SK-N-SH (cell line): ENCODE results near the gene PHACTR2. TPM values are rescaled to one million over a fixed set of nuclear protein-coding genes. Genes with fewer than 3 reads are reported as not detected.

Experiments
- CTCF ChIA-PET: fragments of 300-600, 350-600 bp; formaldehyde crosslinking; extraction: SDS; loops from one replicate; lab custom pipeline; 2021; lab: Yijun Ruan, JAX
- POLR2A ChIA-PET: fragments of 350-600 bp; sonication (Branson Sonifier 250); formaldehyde crosslinking; extraction: SDS; loops from one replicate; lab custom pipeline; 2020; ENCODE audit warnings: antibody characterized with exemption, inconsistent platforms; lab: Yijun Ruan, JAX
- DNase-seq: peaks from one replicate; pipeline ENCODE4 v3.0.0; 2012
- H2AFZ ChIP-seq: fragments of 200-600 bp; sonication (generic); 2 replicates; pipeline ENCODE4 v1.8.1; 2016; ENCODE audit warnings: antibody characterized with exemption, mild to moderate bottlenecking, low read depth
- H3F3A ChIP-seq: fragments of 200-600 bp; sonication (generic); replicated peaks from 2 replicates; pipeline ENCODE3; 2016; ENCODE audit warnings: antibody characterized with exemption, mild to moderate bottlenecking; ENCODE audit not compliant: insufficient read depth
- H3K27ac ChIP-seq, 2 experiments: fragments of 200-500 bp in 1 of 2; fragments of 200-600 bp in 1 of 2; sonication (Bioruptor generic) in 1 of 2; sonication (generic), shearing (Covaris generic) in 1 of 2; 2 replicates each; pipeline versions ENCODE4 v1.5.1 to v1.6.1; 2014 to 2016; ENCODE audit warnings: low read depth in 2 of 2, inconsistent platforms in 1 of 2, low read length in 1 of 2, mild to moderate bottlenecking in 1 of 2, mixed read lengths in 1 of 2
- H3K27me3 ChIP-seq: fragments of 200-600 bp; sonication (generic), shearing (Covaris generic); 2 replicates; pipeline ENCODE4 v1.6.1; 2016; ENCODE audit warnings: mixed run types; ENCODE audit not compliant: insufficient read depth
- H3K36me3 ChIP-seq, 2 experiments: fragments of 200-500 bp in 1 of 2; fragments of 200-600 bp in 1 of 2; sonication (Bioruptor generic) in 1 of 2; sonication (generic) in 1 of 2; replicated peaks in 1 of 2; 2 replicates each; pipeline versions ENCODE3 to v1.5.1; 2014 to 2016; ENCODE audit warnings: low read length in 1 of 2, mild to moderate bottlenecking in 1 of 2; ENCODE audit not compliant: insufficient read depth in 2 of 2, control insufficient read depth in 1 of 2
- H3K4me1 ChIP-seq, 2 experiments: fragments of 200-500 bp in 1 of 2; fragments of 200-600 bp in 1 of 2; sonication (Bioruptor generic) in 1 of 2; sonication (generic), shearing (Covaris generic) in 1 of 2; 2 replicates each; pipeline versions ENCODE4 v1.5.1 to v1.6.1; 2014 to 2016; ENCODE audit warnings: low read depth in 1 of 2, low read length in 1 of 2, mixed run types in 1 of 2; ENCODE audit not compliant: insufficient read depth in 2 of 2, control insufficient read depth in 1 of 2
- H3K4me2 ChIP-seq: fragments of 200-600 bp; sonication (generic), shearing (Covaris generic); 2 replicates; pipeline ENCODE4 v1.6.1; 2017; ENCODE audit warnings: mixed run types
- H3K4me3 ChIP-seq, 2 experiments: fragments of 200-500 bp in 1 of 2; fragments of 200-600 bp in 1 of 2; sonication (Bioruptor generic) in 1 of 2; sonication (generic), shearing (Covaris generic) in 1 of 2; 2 replicates each; pipeline versions ENCODE4 v1.5.1 to v1.8.1; 2014 to 2016; ENCODE audit warnings: low read depth in 2 of 2, inconsistent platforms in 1 of 2, low read length in 1 of 2, mild to moderate bottlenecking in 1 of 2, mixed read lengths in 1 of 2, moderate library complexity in 1 of 2
- H3K79me2 ChIP-seq: fragments of 200-600 bp; sonication (generic); 2 replicates; pipeline ENCODE4 v1.8.1; 2017; ENCODE audit warnings: mild to moderate bottlenecking; ENCODE audit not compliant: insufficient read depth
- H3K9ac ChIP-seq: fragments of 200-600 bp; sonication (generic); 2 replicates; pipeline ENCODE4 v1.6.1; 2017; ENCODE audit warnings: mixed run types
- H3K9me2 ChIP-seq: fragments of 200-600 bp; sonication (generic); 2 replicates; pipeline ENCODE4 v1.6.1; 2017; ENCODE audit warnings: mixed run types
- H3K9me3 ChIP-seq: fragments of 200-600 bp; sonication (generic); 2 replicates; pipeline ENCODE4 v1.6.1; 2017; ENCODE audit warnings: mixed run types, mild to moderate bottlenecking, moderate library complexity
- H4K20me1 ChIP-seq: fragments of 200-600 bp; sonication (generic); 2 replicates; pipeline ENCODE4 v1.6.1; 2017; ENCODE audit warnings: mild to moderate bottlenecking, mixed run types; ENCODE audit not compliant: insufficient read depth
- ELF1 ChIP-seq: IDR thresholded peaks from 2 replicates; pipeline ENCODE4 v1.4.0; 2012
- FOSL2 ChIP-seq: IDR thresholded peaks from 2 replicates; pipeline ENCODE4 v1.4.0; 2012; ENCODE audit warnings: low read depth, mild to moderate bottlenecking, moderate library complexity, borderline replicate concordance
- GATA2 ChIP-seq: sonication (generic); formaldehyde crosslinking; IDR thresholded peaks from 2 replicates; pipeline ENCODE4 v1.5.0; 2020; ENCODE audit warnings: mild to moderate bottlenecking, missing genetic modification reagents
- IRF3 ChIP-seq: fragments of 150-350 bp; IDR thresholded peaks from 2 replicates; pipeline ENCODE4 v1.6.1; 2016; ENCODE audit warnings: mild to moderate bottlenecking, low read depth, low read length
- JUND ChIP-seq: IDR thresholded peaks from 2 replicates; pipeline ENCODE4 v1.4.0; 2012
- MEF2A ChIP-seq: IDR thresholded peaks from 2 replicates; pipeline ENCODE4 v1.4.0; 2012; ENCODE audit warnings: low read depth, borderline replicate concordance
- NRF1 ChIP-seq: IDR thresholded peaks from 2 replicates; pipeline ENCODE4 v1.6.1; 2012; ENCODE audit warnings: low read depth, mild to moderate bottlenecking, low read length
- POLR2AphosphoS5 ChIP-seq: IDR thresholded peaks from 2 replicates; pipeline ENCODE4 v1.6.1; 2012; ENCODE audit warnings: low read depth, low read length
- RCOR1 ChIP-seq: fragments of 150-350 bp; IDR thresholded peaks from 2 replicates; pipeline ENCODE4 v1.6.1; 2017; ENCODE audit warnings: antibody characterized with exemption, low read length
- RFX5 ChIP-seq: IDR thresholded peaks from 2 replicates; pipeline ENCODE4 v1.6.1; 2012; ENCODE audit warnings: mild to moderate bottlenecking, improper control_type of control experiment, low read length
- RXRA ChIP-seq: IDR thresholded peaks from 2 replicates; pipeline ENCODE4 v1.4.0; 2012; ENCODE audit warnings: low read depth, mild to moderate bottlenecking, borderline replicate concordance
- SIN3A ChIP-seq: IDR thresholded peaks from 2 replicates; pipeline ENCODE4 v1.6.1; 2012; ENCODE audit warnings: low read depth, mild to moderate bottlenecking, low read length, moderate library complexity, borderline replicate concordance
- SMC3 ChIP-seq: IDR thresholded peaks from 2 replicates; pipeline ENCODE4 v1.6.1; 2012; ENCODE audit warnings: low read depth, low read length, improper control_type of control experiment
- TCF12 ChIP-seq: IDR thresholded peaks from 2 replicates; pipeline ENCODE4 v1.4.0; 2012
- TEAD4 ChIP-seq: IDR thresholded peaks from 2 replicates; pipeline ENCODE4 v1.4.0; 2012; ENCODE audit warnings: mild to moderate bottlenecking, borderline replicate concordance; ENCODE audit not compliant: insufficient read depth
- YY1 ChIP-seq: IDR thresholded peaks from 2 replicates; pipeline ENCODE4 v1.4.0; 2012; ENCODE audit warnings: low read depth, mild to moderate bottlenecking
- ZBTB33 ChIP-seq: IDR thresholded peaks from 2 replicates; pipeline ENCODE4 v1.4.0; 2012; ENCODE audit warnings: low read depth, borderline replicate concordance
- WGBS: methylation state at CpG from one replicate; pipeline ENCODE4 v1.1.6; 2017; ENCODE audit warnings: low lambda C conversion rate; 5-methylcytosine and 5-hydroxymethylcytosine counted together
- polyA plus RNA-seq, 3 experiments: library from polyadenylated mRNA; depleted of rRNA; stranded (reverse); fragments of >200 nt; gene quantifications; 2 replicates each; pipeline ENCODE4 v1.2.3, GENCODE V29; 2012
- TF ChIP-seq, protein P1 (sequence below): fragments of 150-350 bp; IDR thresholded peaks from 2 replicates; pipeline ENCODE4 v1.6.1; 2017; ENCODE audit warnings: antibody characterized with exemption, low read length, low read depth, borderline replicate concordance
- TF ChIP-seq, protein P2 (sequence below): IDR thresholded peaks from 2 replicates; pipeline ENCODE4; 2012

PHACTR2 gene
- polyA plus RNA-seq, 1 of the 3 experiments (the other 2 are of a cell fraction): 5.0 TPM

DNA sequence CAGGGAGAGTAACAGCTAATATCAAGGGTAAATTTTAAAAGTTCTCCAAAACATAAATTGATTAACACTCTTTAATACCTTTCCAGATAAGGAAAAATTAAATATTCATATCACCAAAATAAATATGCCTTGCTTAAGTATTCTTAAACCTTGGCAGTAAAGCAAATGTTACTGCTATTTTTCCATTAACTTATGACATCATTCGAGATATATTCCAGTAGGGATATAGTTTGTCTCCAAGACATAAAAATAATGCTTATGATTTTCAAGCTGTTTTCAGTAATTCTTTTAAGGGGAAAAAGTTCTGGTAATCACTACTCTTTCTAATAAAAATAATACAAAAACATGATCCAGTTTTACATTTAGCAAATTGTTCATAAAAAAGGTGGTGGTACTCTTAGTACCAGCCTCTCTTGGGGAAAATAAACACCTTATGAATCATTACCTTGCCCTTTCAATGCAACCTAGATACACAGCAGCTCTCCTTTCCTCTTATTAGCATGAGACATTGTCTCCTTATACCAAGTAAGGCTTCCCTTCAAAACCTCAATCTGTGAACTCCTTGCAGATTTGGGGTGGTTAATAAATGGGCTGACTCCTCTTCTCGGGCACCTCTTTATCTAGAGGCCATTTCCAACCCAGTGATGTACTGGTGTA is 133.9 kb downstream of the PHACTR2 start:
- H3K9ac ChIP-seq: no peak overlapping the region
- no peak overlapping the region for H2AFZ ChIP-seq
- no peak overlapping the region for H3K4me2 ChIP-seq
- TF ChIP-seq POLR2AphosphoS5 (no peak), TCF12 (no peak), ELF1 (no peak), JUND (no peak), ZBTB33 (no peak), NRF1 (no peak), RFX5 (no peak), SMC3 (no peak), FOSL2 (no peak), SIN3A (no peak), MEF2A (no peak), YY1 (no peak), TEAD4 (no peak), IRF3 (no peak), GATA2 (CRISPR knock-in tag) (no peak), RCOR1 (no peak), RXRA (no peak)
- TF ChIP-seq, protein P1, sequence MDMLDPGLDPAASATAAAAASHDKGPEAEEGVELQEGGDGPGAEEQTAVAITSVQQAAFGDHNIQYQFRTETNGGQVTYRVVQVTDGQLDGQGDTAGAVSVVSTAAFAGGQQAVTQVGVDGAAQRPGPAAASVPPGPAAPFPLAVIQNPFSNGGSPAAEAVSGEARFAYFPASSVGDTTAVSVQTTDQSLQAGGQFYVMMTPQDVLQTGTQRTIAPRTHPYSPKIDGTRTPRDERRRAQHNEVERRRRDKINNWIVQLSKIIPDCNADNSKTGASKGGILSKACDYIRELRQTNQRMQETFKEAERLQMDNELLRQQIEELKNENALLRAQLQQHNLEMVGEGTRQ: no peak
- TF ChIP-seq, protein P2, sequence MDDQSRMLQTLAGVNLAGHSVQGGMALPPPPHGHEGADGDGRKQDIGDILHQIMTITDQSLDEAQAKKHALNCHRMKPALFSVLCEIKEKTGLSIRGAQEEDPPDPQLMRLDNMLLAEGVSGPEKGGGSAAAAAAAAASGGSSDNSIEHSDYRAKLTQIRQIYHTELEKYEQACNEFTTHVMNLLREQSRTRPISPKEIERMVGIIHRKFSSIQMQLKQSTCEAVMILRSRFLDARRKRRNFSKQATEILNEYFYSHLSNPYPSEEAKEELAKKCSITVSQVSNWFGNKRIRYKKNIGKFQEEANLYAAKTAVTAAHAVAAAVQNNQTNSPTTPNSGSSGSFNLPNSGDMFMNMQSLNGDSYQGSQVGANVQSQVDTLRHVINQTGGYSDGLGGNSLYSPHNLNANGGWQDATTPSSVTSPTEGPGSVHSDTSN: no peak
- POLR2A ChIA-PET: no interaction called here
- H3K4me3 ChIP-seq: no peak overlapping the region
- H3K27me3 ChIP-seq: no peaks in the 10 kb centered on the region
- no peaks in the 10 kb centered on the region for H3F3A ChIP-seq
- DNase-seq: no peak
- no peaks in the 10 kb centered on the region for H3K9me3 ChIP-seq
- WGBS: 88% methylated on average over 2 of the region's 2 CpGs
- H3K9me2 ChIP-seq: no peaks in the 10 kb centered on the region
- H3K4me1 ChIP-seq: no peaks in the 10 kb centered on the region
- H3K79me2 ChIP-seq: no peaks in the 10 kb centered on the region
- H3K36me3 ChIP-seq: no peaks in the 10 kb centered on the region
- no peak overlapping the region for H3K27ac ChIP-seq
- H4K20me1 ChIP-seq: no peaks in the 10 kb centered on the region
- CTCF ChIA-PET: interaction anchor here (0.9 kb wide), 1 partner anchor 162 kb away, joined by 3 read pairs; no protein-coding TSS in a partner anchor
